Measurements from ENCODE around the gene TOMM7. TPM values are rescaled to one million over a fixed set of nuclear protein-coding genes. Genes with fewer than 3 reads are reported as not detected.

TOMM7 gene
- total RNA-seq, 2 experiments from 2014 or later, result 188 to 288 TPM

DNA sequence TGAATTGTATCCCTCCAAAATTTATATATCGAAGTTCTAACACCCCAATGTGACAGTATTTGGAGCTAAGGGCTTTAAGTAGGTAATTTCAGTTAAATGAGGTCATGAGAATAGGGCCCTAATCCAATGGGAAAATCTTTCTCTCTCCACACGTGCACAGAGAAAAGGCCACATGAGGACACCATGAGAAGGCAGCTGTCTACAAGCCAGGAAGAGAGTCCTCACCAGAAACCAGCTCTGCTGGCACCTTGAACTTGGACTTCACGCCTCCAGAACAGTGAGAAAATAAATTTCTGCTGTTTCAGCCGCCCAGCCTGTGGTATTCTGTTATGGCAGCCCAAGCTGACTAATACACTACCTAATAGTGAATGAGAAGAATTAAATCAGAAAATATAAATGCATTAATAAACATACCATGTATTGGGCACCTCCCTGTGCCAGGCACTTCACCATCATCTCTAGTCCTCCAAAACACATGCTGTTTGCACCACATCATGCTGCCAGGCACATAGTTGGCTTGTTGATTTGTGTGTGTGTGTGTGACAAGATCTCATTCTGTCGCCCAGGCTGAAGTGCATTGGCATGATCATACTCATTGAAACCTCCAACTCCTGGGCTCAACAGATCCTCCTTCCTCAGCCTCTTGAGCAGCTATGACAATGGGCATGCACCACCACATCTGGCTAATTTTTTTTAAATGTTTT lies 9.1 kb upstream of the TOMM7 start:
- no peaks in the 10 kb centered on the region for H3K4me1 Mint-ChIP-seq
- ChIA-PET CTCF (interaction anchor here (0.7 kb wide), 1 partner anchor 19 kb away, joined by 4 read pairs; no protein-coding TSS in a partner anchor), POLR2A (no interaction called here)
- no peak overlapping the region for H3K4me3 Mint-ChIP-seq
- no peaks in the 10 kb centered on the region for H3K9me3 Mint-ChIP-seq
- H3K36me3 Mint-ChIP-seq (ENCODE audit: low read depth), result no peaks in the 10 kb centered on the region
- no peak for DNase-seq
- H3K27ac Mint-ChIP-seq, result peak overlapping the region; percentile 13
- H3K27me3 Mint-ChIP-seq, result peaks cover 14% of the 10 kb centered on the region

DNA sequence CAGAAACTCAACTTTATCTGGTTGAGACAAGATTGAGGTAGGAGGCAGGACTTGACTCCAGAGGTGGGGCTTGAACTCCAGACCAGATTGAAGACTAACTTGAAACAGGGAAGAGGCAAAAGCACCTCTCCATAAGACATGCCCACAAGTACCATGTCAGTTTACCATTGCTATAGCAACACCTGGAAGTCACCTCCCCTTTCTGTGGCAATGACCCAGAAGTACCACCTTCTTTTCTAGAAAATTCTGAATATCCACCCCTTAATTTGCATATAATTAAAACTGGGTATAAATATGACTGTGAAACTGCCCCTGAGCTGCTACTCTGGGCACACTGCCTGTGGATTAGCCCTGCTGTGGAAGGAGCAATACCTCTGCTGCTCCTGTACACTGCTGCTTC lies 4.9 kb upstream of the TOMM7 start:
- peaks cover 27% of the 10 kb centered on the region for H3K27me3 Mint-ChIP-seq

GRCh38 chr7:22826593-22826992 lies 3.9 kb upstream of the TOMM7 start:
- CTCF ChIA-PET, result interaction anchor here (0.6 to 1.6 kb wide), 4 partner anchors 8 to 162 kb away, joined by 3 to 4 read pairs (median 4); no protein-coding TSS in a partner anchor
- POLR2A ChIA-PET, result no interaction called here
- H3K4me3 Mint-ChIP-seq, result no peak overlapping the region

More for the DNA sequence above, 4.9 kb upstream of the TOMM7 start:
- Mint-ChIP-seq H3K36me3 (ENCODE audit: low read depth) (peaks cover 1% of the 10 kb centered on the region), H3K4me1 (peaks cover 9% of the 10 kb centered on the region), H3K9me3 (peaks cover 2% of the 10 kb centered on the region), H3K27ac (no peak overlapping the region), H3K4me3 (no peak overlapping the region)
- POLR2A ChIA-PET, result no interaction called here
- DNase-seq, result no peak
- CTCF ChIA-PET, result interaction anchor here (1.2 to 1.5 kb wide), 2 partner anchors 9 to 33 kb away, joined by 4 read pairs; no protein-coding TSS in a partner anchor

DNA sequence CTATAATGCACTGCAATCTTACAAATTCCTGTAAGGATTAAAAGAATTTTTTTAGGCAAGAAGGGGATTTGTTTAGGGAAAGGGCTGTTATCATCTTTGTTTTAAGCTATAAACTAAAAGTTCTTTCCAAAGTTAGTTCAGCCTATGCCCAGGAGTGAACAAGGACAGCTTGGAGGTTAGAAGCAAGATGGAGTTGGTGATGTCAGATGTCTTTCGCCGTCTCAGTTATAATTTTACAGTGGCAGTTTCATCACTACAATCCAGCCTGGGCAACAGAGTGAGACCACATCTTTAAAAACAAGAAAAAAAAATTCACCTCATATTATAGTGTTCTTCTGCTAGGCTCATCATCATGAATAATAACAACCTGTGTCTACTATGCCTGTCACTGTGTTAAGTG lies 2.1 kb upstream of the TOMM7 start:
- no peak overlapping the region for H3K27ac Mint-ChIP-seq
- H3K4me1 Mint-ChIP-seq, result peaks cover 27% of the 10 kb centered on the region
- peaks cover 27% of the 10 kb centered on the region for H3K27me3 Mint-ChIP-seq
- peaks cover 6% of the 10 kb centered on the region for H3K36me3 Mint-ChIP-seq (ENCODE audit: low read depth)
- no peak overlapping the region for H3K4me3 Mint-ChIP-seq
- no peak for DNase-seq
- ChIA-PET POLR2A (no interaction called here), CTCF (interaction anchor here (0.6 to 1.2 kb wide), 3 partner anchors 13 to 413 kb away, joined by 4 to 5 read pairs (median 4); no protein-coding TSS in a partner anchor)
- H3K9me3 Mint-ChIP-seq, result peaks cover 2% of the 10 kb centered on the region

More at GRCh38 chr7:22826593-22826992, 3.9 kb upstream of the TOMM7 start:
- Mint-ChIP-seq H3K27ac (no peak overlapping the region), H3K27me3 (peaks cover 27% of the 10 kb centered on the region), H3K36me3 (ENCODE audit: low read depth) (peaks cover 2% of the 10 kb centered on the region), H3K4me1 (peaks cover 11% of the 10 kb centered on the region), H3K9me3 (peaks cover 2% of the 10 kb centered on the region)
- DNase-seq, result no peak

GRCh38 chr7:22823142-22823497 lies 471 bp upstream of the TOMM7 start:
- POLR2A ChIA-PET, result no interaction called here
- H3K4me3 Mint-ChIP-seq, result peak overlapping the region; percentile 99
- H3K27ac Mint-ChIP-seq, result peak overlapping the region; percentile 93
- H3K36me3 Mint-ChIP-seq (ENCODE audit: low read depth), result peaks cover 9% of the 10 kb centered on the region
- H3K27me3 Mint-ChIP-seq, result peaks cover 24% of the 10 kb centered on the region
- peaks cover 35% of the 10 kb centered on the region for H3K4me1 Mint-ChIP-seq
- peaks cover 2% of the 10 kb centered on the region for H3K9me3 Mint-ChIP-seq
- CTCF ChIA-PET, result no interaction called here
- DNase-seq, result no peak

DNA sequence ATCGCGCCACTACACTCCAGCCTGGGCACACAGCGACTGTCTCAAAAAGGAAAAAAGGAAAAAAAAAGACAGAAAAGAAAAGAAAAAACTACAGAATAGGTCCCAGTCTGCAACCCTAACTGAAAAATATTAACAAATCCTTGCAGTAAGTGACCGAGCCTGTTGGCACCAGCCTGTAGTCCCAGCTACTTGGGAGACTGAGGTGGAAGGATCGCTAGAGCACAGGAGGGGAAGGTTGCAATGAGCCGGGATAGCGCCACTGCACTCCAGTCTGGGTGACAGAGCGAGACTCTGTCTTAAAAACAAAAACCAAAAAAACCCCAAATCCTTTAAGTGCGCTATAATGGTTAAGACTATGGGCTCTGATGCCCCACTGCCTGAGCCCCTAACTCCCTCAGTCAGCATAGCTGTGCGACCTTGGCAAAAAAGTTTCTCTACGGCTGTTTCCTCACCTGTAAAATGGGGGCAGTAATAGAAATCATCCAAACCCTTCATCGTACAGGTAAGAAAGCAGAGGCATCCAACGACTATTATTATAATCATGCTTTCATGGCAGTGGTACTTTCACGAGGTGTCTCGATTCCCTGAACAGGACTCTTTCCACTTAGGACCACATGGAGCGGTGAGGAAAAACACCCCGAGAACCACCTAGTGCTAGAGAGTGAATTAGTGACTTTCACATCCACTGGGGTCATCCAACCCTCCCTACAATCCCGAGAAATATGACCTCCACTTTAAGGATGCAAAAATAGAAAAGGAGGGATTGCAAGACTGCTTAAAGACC lies 755 bp downstream of the TOMM7 start:
- POLR2A ChIA-PET, result interaction anchor here (0.7 kb wide), 2 partner anchors 141 to 185 kb away, joined by 3 to 4 read pairs; no protein-coding TSS in a partner anchor
- Mint-ChIP-seq H3K4me1 (peaks cover 38% of the 10 kb centered on the region), H3K4me3 (peak overlapping the region; percentile 99), H3K27ac (peak overlapping the region; percentile 93), H3K9me3 (peaks cover 2% of the 10 kb centered on the region), H3K36me3 (ENCODE audit: low read depth) (peaks cover 17% of the 10 kb centered on the region), H3K27me3 (peaks cover 19% of the 10 kb centered on the region)
- CTCF ChIA-PET, result interaction anchor here (0.6 kb wide), 1 partner anchor 56 kb away, joined by 3 read pairs; no protein-coding TSS in a partner anchor
- DNase-seq, result no peak

GRCh38 chr7:22819476-22819875 lies 3.2 kb downstream of the TOMM7 start:
- peaks cover 41% of the 10 kb centered on the region for H3K4me1 Mint-ChIP-seq
- peaks cover 27% of the 10 kb centered on the region for H3K36me3 Mint-ChIP-seq (ENCODE audit: low read depth)
- peak overlapping the region; percentile 93 for H3K27ac Mint-ChIP-seq
- H3K9me3 Mint-ChIP-seq, result peaks cover 2% of the 10 kb centered on the region
- CTCF ChIA-PET, result no interaction called here
- POLR2A ChIA-PET, result no interaction called here
- peaks cover 8% of the 10 kb centered on the region for H3K27me3 Mint-ChIP-seq
- DNase-seq, result no peak
- no peak overlapping the region for H3K4me3 Mint-ChIP-seq

DNA sequence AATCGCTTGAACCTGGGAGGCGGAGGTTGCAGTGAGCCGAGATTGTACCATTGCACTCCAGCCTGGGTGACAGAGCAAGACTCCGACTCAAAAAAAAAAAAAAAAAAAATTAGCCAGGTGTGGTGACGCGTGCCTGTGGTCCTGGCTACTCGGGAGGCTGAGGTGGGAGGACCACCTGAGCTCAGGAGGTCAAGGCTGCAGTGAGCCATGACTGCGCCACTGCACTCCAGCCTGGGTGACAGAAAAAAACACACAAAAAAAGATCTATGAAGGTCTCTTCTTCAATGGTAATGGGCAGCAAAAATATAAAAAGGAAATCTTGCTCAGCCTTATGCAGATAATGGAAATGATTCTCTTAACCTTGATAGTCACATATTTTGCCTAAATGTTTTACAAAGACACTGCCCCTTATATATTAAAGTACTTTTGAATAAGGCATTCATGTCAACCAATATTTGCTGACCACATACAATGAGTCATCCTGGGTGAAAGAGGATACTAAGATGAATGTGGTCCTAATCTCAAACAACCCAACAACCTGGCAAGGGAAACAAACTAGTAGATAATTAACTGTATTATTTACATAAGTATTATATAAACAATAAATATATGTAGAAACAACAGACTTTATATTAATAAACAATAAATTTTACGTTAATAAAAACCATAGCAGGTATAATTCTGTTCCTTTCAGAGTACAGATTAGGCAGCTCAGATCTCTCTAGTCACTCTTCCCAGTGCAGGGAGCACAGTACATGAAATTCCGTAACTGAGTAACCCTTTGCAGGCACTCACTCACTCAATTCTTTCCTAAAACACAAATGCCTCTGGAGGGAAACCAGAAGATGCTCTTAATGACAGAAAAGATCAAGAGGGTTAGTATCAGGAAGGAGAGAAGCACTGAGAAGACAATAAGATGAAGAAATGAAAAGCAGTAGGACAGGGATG lies 8.1 kb downstream of the TOMM7 start:
- H3K27ac Mint-ChIP-seq, result peak overlapping the region; percentile 41
- POLR2A ChIA-PET, result no interaction called here
- DNase-seq, result no peak
- peaks cover 17% of the 10 kb centered on the region for H3K4me1 Mint-ChIP-seq
- no peak overlapping the region for H3K4me3 Mint-ChIP-seq
- H3K27me3 Mint-ChIP-seq, result no peaks in the 10 kb centered on the region
- CTCF ChIA-PET, result interaction anchor here (0.7 kb wide), 1 partner anchor 1247 kb away, joined by 3 read pairs; no protein-coding TSS in a partner anchor
- peaks cover 33% of the 10 kb centered on the region for H3K36me3 Mint-ChIP-seq (ENCODE audit: low read depth)
- no peaks in the 10 kb centered on the region for H3K9me3 Mint-ChIP-seq

DNA sequence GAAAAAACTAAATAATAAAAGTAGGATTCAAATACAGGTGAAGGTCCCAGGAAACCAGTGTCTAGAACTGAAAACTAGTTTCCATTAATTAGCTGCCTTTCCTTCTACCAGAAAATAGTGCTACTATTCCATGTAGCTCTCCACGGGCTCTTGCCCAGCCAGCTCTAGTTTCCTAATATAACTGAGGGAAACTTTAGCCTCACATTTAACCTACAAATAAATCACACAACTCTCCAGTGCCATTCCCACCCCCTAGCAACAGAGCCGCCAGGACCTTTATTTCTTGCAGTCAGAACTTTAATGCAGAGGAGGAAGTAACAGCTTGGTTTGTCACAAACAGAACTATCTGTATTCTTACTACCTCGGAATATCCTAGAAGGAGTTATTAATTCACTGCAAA lies 10.3 kb downstream of the TOMM7 start:
- ChIA-PET CTCF (interaction anchor here (0.5 to 1.0 kb wide), 2 partner anchors 8 to 12 kb away, joined by 3 to 4 read pairs; no protein-coding TSS in a partner anchor), POLR2A (no interaction called here)
- no peaks in the 10 kb centered on the region for H3K9me3 Mint-ChIP-seq
- peaks cover 22% of the 10 kb centered on the region for H3K36me3 Mint-ChIP-seq (ENCODE audit: low read depth)
- DNase-seq, result no peak
- peaks cover 8% of the 10 kb centered on the region for H3K4me1 Mint-ChIP-seq
- no peaks in the 10 kb centered on the region for H3K27me3 Mint-ChIP-seq
- H3K27ac Mint-ChIP-seq, result no peak overlapping the region
- H3K4me3 Mint-ChIP-seq, result no peak overlapping the region

- Mint-ChIP-seq H3K4me1 (peaks cover 8% of the 10 kb centered on the region), H3K27ac (no peak overlapping the region), H3K4me3 (no peak overlapping the region), H3K36me3 (ENCODE audit: low read depth) (peaks cover 21% of the 10 kb centered on the region), H3K27me3 (no peaks in the 10 kb centered on the region), H3K9me3 (no peaks in the 10 kb centered on the region)
- ChIA-PET POLR2A (no interaction called here), CTCF (interaction anchor here (0.5 to 1.0 kb wide), 2 partner anchors 9 to 13 kb away, joined by 3 to 4 read pairs; no protein-coding TSS in a partner anchor)
- no peak for DNase-seq
These were observed 10.8 kb downstream of the TOMM7 start for GRCh38 chr7:22811746-22812280.

GRCh38 chr7:22810843-22811242 lies 11.8 kb downstream of the TOMM7 start:
- CTCF ChIA-PET, result interaction anchor here (1.1 to 1.3 kb wide), 2 partner anchors 15 to 66 kb away, joined by 3 read pairs; no protein-coding TSS in a partner anchor
- H3K36me3 Mint-ChIP-seq (ENCODE audit: low read depth), result peaks cover 15% of the 10 kb centered on the region
- peaks cover 8% of the 10 kb centered on the region for H3K4me1 Mint-ChIP-seq

More at GRCh38 chr7:22810843-22811242, 11.8 kb downstream of the TOMM7 start:
- POLR2A ChIA-PET, result no interaction called here
- DNase-seq, result no peak
- Mint-ChIP-seq H3K27ac (no peak overlapping the region), H3K9me3 (no peaks in the 10 kb centered on the region), H3K27me3 (peaks cover 1% of the 10 kb centered on the region), H3K4me3 (no peak overlapping the region)

Measured in activated CD4-positive, alpha-beta T cell treated with anti-CD3 and anti-CD28 coated beads, Interleukin-2, amount 10 ng/mL, durations not matched to agents 7 days and 5 days (primary cell).